HEK293 (cell line): ENCODE data around the gene AGPAT1.

Experiments used
- ATF2 ChIP-seq: fragments of 450-650 bp; formaldehyde crosslinking; IDR thresholded peaks from 2 replicates; pipeline ENCODE4 v1.5.1; 2016; ENCODE audit warnings: missing biosample characterization, missing genetic modification characterization, low read depth
- GLI2 ChIP-seq: fragments of 450-650 bp; formaldehyde crosslinking; IDR thresholded peaks from 2 replicates; pipeline ENCODE4; 2017; ENCODE audit warnings: missing biosample characterization, missing genetic modification characterization, low read depth, borderline replicate concordance
- KLF10 ChIP-seq: fragments of 450-650 bp; IDR thresholded peaks from 2 replicates; pipeline ENCODE4 v1.5.1; 2018; ENCODE audit warnings: missing biosample characterization, mild to moderate bottlenecking, missing genetic modification characterization
- MEIS1 ChIP-seq: sonication (generic); formaldehyde crosslinking; IDR thresholded peaks from 2 replicates; pipeline ENCODE4 v1.8.1; 2022; ENCODE audit warnings: missing genetic modification reagents, mild to moderate bottlenecking, borderline replicate concordance
- OSR2 ChIP-seq: fragments of 450-650 bp; formaldehyde crosslinking; IDR thresholded peaks from 2 replicates; pipeline ENCODE4 v1.5.1; 2016; ENCODE audit warnings: missing biosample characterization, missing genetic modification characterization
- PATZ1 ChIP-seq: fragments of 450-650 bp; formaldehyde crosslinking; IDR thresholded peaks from 2 replicates; pipeline ENCODE4 v1.5.1; 2016; ENCODE audit warnings: missing biosample characterization, missing genetic modification characterization
- PRDM4 ChIP-seq: fragments of 450-650 bp; formaldehyde crosslinking; IDR thresholded peaks from 2 replicates; pipeline ENCODE4 v1.5.1; 2017; ENCODE audit warnings: missing biosample characterization, missing genetic modification characterization
- RBAK ChIP-seq: fragments of 450-650 bp; formaldehyde crosslinking; IDR thresholded peaks from 2 replicates; pipeline ENCODE4 v1.5.1; 2016; ENCODE audit warnings: missing biosample characterization, missing genetic modification characterization
- SP3 ChIP-seq: fragments of 450-650 bp; formaldehyde crosslinking; IDR thresholded peaks from 2 replicates; pipeline ENCODE4 v1.5.1; 2016; ENCODE audit warnings: missing biosample characterization, missing genetic modification characterization
- YY1 ChIP-seq: fragments of 450-650 bp; formaldehyde crosslinking; IDR thresholded peaks from 2 replicates; pipeline ENCODE4 v1.5.1; 2018; ENCODE audit warnings: missing biosample characterization, missing genetic modification characterization
- ZBTB1 ChIP-seq: fragments of 450-650 bp; formaldehyde crosslinking; IDR thresholded peaks from 2 replicates; pipeline ENCODE4 v1.5.1; 2016; ENCODE audit warnings: missing biosample characterization, missing genetic modification characterization
- ZBTB48 ChIP-seq: fragments of 450-650 bp; formaldehyde crosslinking; IDR thresholded peaks from 2 replicates; pipeline ENCODE4 v1.5.1; 2016; ENCODE audit warnings: missing biosample characterization, missing genetic modification characterization
- ZBTB7A ChIP-seq: fragments of 450-650 bp; formaldehyde crosslinking; IDR thresholded peaks from 2 replicates; pipeline ENCODE4 v1.5.1; 2016; ENCODE audit warnings: low read depth, missing biosample characterization, missing genetic modification characterization
- ZFHX2 ChIP-seq: fragments of 450-650 bp; formaldehyde crosslinking; conservative IDR thresholded peaks from 2 replicates; pipeline ENCODE4 v1.5.1; 2016; ENCODE audit warnings: missing biosample characterization, missing genetic modification characterization
- ZNF10 ChIP-seq: fragments of 450-650 bp; formaldehyde crosslinking; IDR thresholded peaks from 2 replicates; pipeline ENCODE4 v1.5.1; 2017; ENCODE audit warnings: missing biosample characterization, missing genetic modification characterization
- ZNF133 ChIP-seq: fragments of 450-650 bp; formaldehyde crosslinking; IDR thresholded peaks from 2 replicates; pipeline ENCODE4 v1.5.1; 2016; ENCODE audit warnings: missing biosample characterization, missing genetic modification characterization
- ZNF184 ChIP-seq: fragments of 450-650 bp; IDR thresholded peaks from 2 replicates; pipeline ENCODE4 v1.5.1; 2018; ENCODE audit warnings: missing biosample characterization, mild to moderate bottlenecking, missing genetic modification characterization
- ZNF202 ChIP-seq: fragments of 450-650 bp; formaldehyde crosslinking; IDR thresholded peaks from 2 replicates; pipeline ENCODE4 v1.5.1; 2016; ENCODE audit warnings: missing biosample characterization, missing genetic modification characterization, borderline replicate concordance
- ZNF223 ChIP-seq: fragments of 450-650 bp; formaldehyde crosslinking; IDR thresholded peaks from 2 replicates; pipeline ENCODE4 v1.5.1; 2016; ENCODE audit warnings: missing biosample characterization, missing genetic modification characterization
- ZNF391 ChIP-seq: fragments of 450-650 bp; formaldehyde crosslinking; IDR thresholded peaks from 2 replicates; pipeline ENCODE4 v1.5.1; 2016; ENCODE audit warnings: low read depth, missing biosample characterization, missing genetic modification characterization, borderline replicate concordance
- ZNF398 ChIP-seq: fragments of 450-650 bp; formaldehyde crosslinking; IDR thresholded peaks from 2 replicates; pipeline ENCODE4 v1.5.1; 2017; ENCODE audit warnings: missing biosample characterization, missing genetic modification characterization
- ZNF530 ChIP-seq: fragments of 450-650 bp; formaldehyde crosslinking; IDR thresholded peaks from 2 replicates; pipeline ENCODE4 v1.5.1; 2016; ENCODE audit warnings: low read depth, missing biosample characterization, missing genetic modification characterization
- ZNF548 ChIP-seq: fragments of 450-650 bp; formaldehyde crosslinking; IDR thresholded peaks from 2 replicates; pipeline ENCODE4 v1.5.1; 2016; ENCODE audit warnings: missing biosample characterization, missing genetic modification characterization
- ZNF580 ChIP-seq: fragments of 450-650 bp; formaldehyde crosslinking; IDR thresholded peaks from 2 replicates; pipeline ENCODE4 v1.5.1; 2016; ENCODE audit warnings: missing biosample characterization, missing genetic modification characterization
- ZNF585B ChIP-seq: fragments of 450-650 bp; formaldehyde crosslinking; IDR thresholded peaks from 2 replicates; pipeline ENCODE4 v1.5.1; 2016; ENCODE audit warnings: missing biosample characterization, missing genetic modification characterization
- ZNF623 ChIP-seq: fragments of 450-650 bp; formaldehyde crosslinking; IDR thresholded peaks from 2 replicates; pipeline ENCODE4 v1.5.1; 2016; ENCODE audit warnings: missing biosample characterization, missing genetic modification characterization
- ZNF624 ChIP-seq: fragments of 450-650 bp; formaldehyde crosslinking; IDR thresholded peaks from 2 replicates; pipeline ENCODE4 v1.5.1; 2017; ENCODE audit warnings: missing biosample characterization, missing genetic modification characterization
- ZNF785 ChIP-seq: fragments of 450-650 bp; formaldehyde crosslinking; IDR thresholded peaks from 2 replicates; pipeline ENCODE4 v1.5.1; 2016; ENCODE audit warnings: missing biosample characterization, missing genetic modification characterization
- ZXDB ChIP-seq: fragments of 450-650 bp; formaldehyde crosslinking; IDR thresholded peaks from 2 replicates; pipeline ENCODE4 v1.5.1; 2016; ENCODE audit warnings: missing biosample characterization, missing genetic modification characterization
- TF ChIP-seq, protein P1 (sequence below): fragments of 450-650 bp; formaldehyde crosslinking; IDR thresholded peaks from 2 replicates; pipeline ENCODE4 v1.5.1; 2016; ENCODE audit warnings: missing biosample characterization, missing genetic modification characterization

The AGPAT1 gene

GRCh38 chr6:32177183-32177787 lies 1.4 kb upstream of the AGPAT1 start (continued):
- no peak for TF ChIP-seq PRDM4 (tag by site-specific recombination)
- no peak for TF ChIP-seq ZNF585B (tag by site-specific recombination)
- no peak; the same call in 1 of the 2 replicates for TF ChIP-seq ZNF184 (tag by site-specific recombination)
- no peak for TF ChIP-seq ZNF548 (tag by site-specific recombination)
- TF ChIP-seq OSR2 (tag by site-specific recombination): no peak
- TF ChIP-seq MEIS1 (CRISPR knock-in tag): no peak
- peak; percentile 51; the same call in 1 of the 2 replicates for TF ChIP-seq SP3
- TF ChIP-seq ZNF223 (tag by site-specific recombination): no peak
- TF ChIP-seq ZNF530 (tag by site-specific recombination): no peak
- 0 out of 2 replicates have a peak, but pooled peaks have one; percentile 8 for TF ChIP-seq ZNF623 (tag by site-specific recombination)
- TF ChIP-seq ZBTB1 (tag by site-specific recombination): no peak
- TF ChIP-seq ZNF624 (tag by site-specific recombination): no peak
- TF ChIP-seq ZXDB (tag by site-specific recombination): peak; percentile 52; the same call in 1 of the 2 replicates
- peak; percentile 70; the same call in 1 of the 2 replicates for TF ChIP-seq PATZ1 (tag by site-specific recombination)
- TF ChIP-seq ZNF398 (tag by site-specific recombination): no peak
- TF ChIP-seq ATF2 (tag by site-specific recombination): no peak
- no peak for TF ChIP-seq ZNF202 (tag by site-specific recombination)
- TF ChIP-seq, protein P1, sequence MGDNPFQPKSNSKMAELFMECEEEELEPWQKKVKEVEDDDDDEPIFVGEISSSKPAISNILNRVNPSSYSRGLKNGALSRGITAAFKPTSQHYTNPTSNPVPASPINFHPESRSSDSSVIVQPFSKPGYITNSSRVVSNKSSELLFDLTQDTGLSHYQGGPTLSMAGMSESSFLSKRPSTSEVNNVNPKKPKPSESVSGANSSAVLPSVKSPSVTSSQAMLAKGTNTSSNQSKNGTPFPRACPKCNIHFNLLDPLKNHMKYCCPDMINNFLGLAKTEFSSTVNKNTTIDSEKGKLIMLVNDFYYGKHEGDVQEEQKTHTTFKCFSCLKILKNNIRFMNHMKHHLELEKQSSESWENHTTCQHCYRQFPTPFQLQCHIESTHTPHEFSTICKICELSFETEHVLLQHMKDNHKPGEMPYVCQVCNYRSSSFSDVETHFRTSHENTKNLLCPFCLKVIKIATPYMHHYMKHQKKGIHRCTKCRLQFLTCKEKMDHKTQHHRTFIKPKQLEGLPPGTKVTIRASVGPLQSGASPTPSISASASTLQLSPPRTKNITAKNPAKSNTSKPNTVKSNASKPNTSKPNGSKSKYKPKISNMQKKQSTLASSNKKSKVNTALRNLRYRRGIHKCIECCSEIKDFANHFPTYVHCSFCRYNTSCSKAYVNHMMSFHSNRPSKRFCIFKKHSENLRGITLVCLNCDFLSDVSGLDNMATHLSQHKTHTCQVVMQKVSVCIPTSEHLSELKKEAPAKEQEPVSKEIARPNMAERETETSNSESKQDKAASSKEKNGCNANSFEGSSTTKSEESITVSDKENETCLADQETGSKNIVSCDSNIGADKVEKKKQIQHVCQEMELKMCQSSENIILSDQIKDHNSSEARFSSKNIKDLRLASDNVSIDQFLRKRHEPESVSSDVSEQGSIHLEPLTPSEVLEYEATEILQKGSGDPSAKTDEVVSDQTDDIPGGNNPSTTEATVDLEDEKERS (tag by site-specific recombination): no peak
- no peak for TF ChIP-seq ZNF133
- 0 out of 2 replicates have a peak, but pooled peaks have one; percentile 47 for TF ChIP-seq ZNF10 (tag by site-specific recombination)
- TF ChIP-seq KLF10 (tag by site-specific recombination): peak; percentile 66
- TF ChIP-seq ZNF785 (tag by site-specific recombination): no peak
- no peak for TF ChIP-seq RBAK (tag by site-specific recombination)
- peak; percentile 86 for TF ChIP-seq ZBTB48 (tag by site-specific recombination)
- TF ChIP-seq ZNF580 (tag by site-specific recombination): no peak
- TF ChIP-seq ZNF391 (tag by site-specific recombination): 0 out of 2 replicates have a peak, but pooled peaks have one; percentile 19
- TF ChIP-seq YY1 (tag by site-specific recombination): peak; percentile 77; the same call in 1 of the 2 replicates
- TF ChIP-seq GLI2 (tag by site-specific recombination): no peak
- no peak for TF ChIP-seq ZFHX2
- peak; percentile 24; the same call in 1 of the 2 replicates for TF ChIP-seq ZBTB7A (tag by site-specific recombination)
